GM19397 (cell line): Measurements from ENCODE around the gene TP73.

Source experiments
- ATAC-seq: cut with Tn5 transposase; IDR thresholded peaks from one replicate; pipeline ENCODE4 v1.9.1; 2021; ENCODE audit warnings: mild to moderate bottlenecking, moderate library complexity; ENCODE audit not compliant: unreplicated experiment

Gene TP73

DNA sequence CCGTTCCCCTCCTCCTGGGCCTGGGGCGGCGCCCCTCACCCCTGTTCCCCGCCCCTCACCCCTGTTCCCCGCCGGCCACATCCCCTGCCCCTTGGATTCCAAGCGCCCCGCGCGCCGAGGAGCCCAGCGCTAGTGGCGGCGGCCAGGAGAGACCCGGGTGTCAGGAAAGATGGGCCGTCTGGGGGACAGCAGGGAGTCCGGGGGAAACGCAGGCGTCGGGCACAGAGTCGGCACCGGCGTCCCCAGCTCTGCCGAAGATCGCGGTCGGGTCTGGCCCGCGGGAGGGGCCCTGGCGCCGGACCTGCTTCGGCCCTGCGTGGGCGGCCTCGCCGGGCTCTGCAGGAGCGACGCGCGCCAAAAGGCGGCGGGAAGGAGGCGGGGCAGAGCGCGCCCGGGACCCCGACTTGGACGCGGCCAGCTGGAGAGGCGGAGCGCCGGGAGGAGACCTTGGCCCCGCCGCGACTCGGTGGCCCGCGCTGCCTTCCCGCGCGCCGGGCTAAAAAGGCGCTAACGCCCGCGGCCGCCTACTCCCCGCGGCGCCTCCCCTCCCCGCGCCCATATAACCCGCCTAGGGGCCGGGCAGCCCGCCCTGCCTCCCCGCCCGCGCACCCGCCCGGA lies at the start of gene TP73:
Gene TP73 (plus strand): TSS at position 587 of the 618 bp plus-strand sequence. CDS start 29,850 bp downstream, outside the sequence.
- ATAC-seq = no peak

DNA sequence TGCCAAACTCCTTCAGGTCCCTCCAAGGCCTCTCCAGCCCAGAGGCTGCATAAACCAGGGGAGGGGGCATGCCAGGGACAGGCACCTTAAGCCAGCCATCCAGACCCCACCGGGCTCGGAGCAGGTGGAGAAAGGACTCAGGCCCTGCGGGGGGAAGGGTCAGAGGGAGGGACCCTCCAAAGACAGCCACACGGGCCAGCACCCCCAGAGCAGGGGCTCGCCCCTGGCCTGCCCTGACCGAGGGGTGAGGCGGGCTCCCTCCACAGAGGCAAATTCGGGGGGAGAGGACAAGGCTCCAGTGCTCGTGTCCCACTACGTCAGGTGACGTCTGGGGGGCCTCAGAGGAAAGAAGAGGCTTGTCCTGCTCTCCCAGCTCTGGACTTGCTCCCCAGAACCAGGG lies 49.2 kb upstream of the TP73 start:
- no peak for ATAC-seq

- ATAC-seq = no peak
These were observed 48.5 kb upstream of the TP73 start for GRCh38 chr1:3603571-3604467.

- no peak for ATAC-seq
These were observed 47.8 kb upstream of the TP73 start for GRCh38 chr1:3604468-3604974.

DNA sequence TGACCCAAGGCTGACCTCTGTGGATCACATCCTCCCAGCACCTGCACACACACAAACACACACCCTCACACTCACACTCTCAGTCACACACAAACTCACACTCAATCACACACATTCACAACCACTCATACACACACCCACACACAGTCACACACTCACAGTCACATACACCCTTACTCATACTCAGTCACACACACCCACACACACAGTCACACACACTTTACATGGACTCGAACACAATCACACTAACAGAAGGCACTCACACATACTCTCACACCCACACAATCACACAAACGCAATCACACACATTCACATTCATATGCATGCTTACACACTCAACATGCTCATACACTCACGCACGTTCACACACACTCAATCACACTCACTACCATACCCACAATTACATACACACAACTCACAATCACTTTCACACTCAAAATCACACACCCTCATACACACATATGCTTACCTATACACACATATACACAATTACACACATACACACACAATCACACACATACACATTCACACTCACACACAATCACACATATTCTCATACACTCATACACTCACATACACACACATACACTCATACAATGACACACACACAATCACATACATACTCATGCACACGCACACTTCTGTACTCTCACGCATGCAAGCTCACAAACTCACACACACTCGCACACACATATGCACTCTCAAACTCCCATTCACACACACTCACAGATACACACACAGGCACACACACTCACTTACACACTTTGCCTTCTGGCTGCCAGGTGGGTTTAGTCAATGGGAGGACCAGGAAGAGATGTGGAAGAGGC lies 47.1 kb upstream of the TP73 start:
- ATAC-seq = no peak

GRCh38 chr1:3606779-3607702 lies 45.3 kb upstream of the TP73 start:
- no peak for ATAC-seq

GRCh38 chr1:3607703-3608065 lies 44.6 kb upstream of the TP73 start:
- no peak for ATAC-seq

GRCh38 chr1:3608154-3608553 lies 44.2 kb upstream of the TP73 start:
- no peak for ATAC-seq

- ATAC-seq = no peak
These were observed 43.1 kb upstream of the TP73 start for GRCh38 chr1:3609016-3609768.

DNA sequence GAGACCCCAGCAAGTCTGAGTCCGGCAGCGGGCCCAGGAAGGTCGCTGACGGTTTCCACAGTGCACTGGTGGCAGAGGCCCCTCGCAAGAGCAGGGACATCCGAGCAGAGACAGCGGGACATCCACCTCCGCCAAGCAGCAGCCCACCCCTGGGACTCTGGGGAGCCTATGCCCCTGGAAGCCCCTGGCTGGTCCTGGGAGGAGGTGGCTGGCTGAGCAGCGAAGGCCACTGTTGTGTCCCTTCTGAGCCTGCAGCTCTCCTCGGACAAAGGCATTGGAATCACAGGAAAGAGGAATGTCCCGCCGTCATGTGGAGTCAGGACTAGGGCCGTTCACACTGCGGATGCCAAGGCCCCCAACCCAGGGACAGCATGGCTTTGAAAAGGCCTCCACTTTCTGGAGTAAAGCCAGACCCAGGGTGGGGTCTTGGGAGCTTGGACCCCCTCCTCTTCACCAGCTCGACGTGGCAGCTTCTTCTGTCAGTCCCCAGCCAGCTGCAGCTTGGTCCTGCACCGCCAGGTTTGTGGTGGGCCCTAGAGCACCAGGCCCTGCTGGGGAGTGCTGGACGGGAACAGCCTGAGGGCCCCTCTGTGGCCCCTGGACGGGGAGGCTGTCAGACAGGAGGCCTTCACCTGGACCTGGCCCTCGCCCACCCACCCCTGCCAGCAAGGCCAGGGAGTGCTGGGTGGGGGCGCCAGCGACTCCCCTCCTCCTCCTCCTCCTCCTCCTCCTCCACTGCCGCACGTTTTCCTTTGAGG lies 42.4 kb upstream of the TP73 start:
- no peak for ATAC-seq

- no peak for ATAC-seq
These were observed 41.7 kb upstream of the TP73 start for GRCh38 chr1:3610527-3611169.

DNA sequence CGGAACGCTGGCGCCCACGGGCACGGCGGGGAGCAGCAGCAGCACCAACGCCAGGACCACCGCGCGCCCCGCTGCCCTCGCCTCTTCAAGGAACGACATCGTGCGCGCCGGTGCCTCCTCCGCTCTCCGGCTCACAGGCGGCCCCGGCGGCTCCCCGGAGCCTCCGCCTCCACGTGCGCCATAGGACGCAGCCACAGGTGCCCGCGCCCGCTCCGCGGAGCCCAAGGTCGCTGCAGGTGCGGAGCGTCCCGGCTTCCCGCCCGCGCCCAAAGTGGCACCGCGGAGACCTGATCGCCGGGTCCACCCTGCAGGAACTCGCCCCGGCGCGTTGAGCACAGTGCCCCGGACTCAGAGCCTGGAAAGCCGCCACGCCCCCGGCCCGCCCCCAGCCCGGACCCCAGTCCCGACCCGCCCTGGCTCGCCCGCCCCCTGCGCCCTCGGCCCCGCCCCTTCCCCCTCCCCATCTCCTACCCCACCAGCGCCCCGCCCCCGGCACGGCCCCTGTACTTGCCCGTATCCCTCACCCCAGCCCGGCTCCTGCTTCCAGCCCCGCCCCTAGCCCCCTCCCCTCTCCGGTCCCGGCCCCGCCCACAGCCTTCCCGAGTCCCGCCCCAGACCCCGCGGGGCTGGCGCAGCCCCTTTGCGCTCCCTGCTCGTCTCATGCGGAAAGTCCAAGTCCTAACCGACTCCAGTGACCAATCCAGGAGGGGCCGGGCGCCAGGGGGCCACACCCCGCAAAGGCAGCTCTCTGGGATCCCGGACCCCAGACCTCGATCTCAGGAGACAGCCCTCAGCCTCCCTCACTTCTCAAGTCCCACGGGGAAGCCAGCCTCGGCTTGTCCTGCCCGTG lies 40.9 kb upstream of the TP73 start, which contains the start of gene MEGF6:
Gene MEGF6 (minus strand): TSS at position 339 of the 850 bp plus-strand sequence. CDS start 240 bp downstream, at position 99.
- ATAC-seq = no peak

DNA sequence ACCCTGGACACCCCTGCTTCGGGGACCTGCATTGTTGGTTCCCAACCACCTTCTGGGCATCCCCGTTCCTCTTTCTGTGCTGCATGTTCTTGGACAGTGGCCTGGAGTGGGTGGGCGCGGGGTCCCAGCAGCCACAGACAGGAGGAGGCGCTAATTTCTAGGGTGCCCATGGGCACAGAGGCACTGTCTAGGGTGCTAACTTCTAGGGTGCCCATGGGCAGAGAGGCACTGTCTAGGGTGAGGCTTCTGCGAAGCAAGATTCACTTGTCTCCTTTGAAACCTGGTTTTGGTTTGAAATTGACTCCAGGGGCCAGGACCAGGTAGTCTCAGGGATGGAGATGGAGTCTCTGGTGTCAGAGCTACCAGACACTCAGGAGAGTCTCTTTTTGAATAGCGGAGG lies 40.2 kb upstream of the TP73 start:
- ATAC-seq = no peak

DNA sequence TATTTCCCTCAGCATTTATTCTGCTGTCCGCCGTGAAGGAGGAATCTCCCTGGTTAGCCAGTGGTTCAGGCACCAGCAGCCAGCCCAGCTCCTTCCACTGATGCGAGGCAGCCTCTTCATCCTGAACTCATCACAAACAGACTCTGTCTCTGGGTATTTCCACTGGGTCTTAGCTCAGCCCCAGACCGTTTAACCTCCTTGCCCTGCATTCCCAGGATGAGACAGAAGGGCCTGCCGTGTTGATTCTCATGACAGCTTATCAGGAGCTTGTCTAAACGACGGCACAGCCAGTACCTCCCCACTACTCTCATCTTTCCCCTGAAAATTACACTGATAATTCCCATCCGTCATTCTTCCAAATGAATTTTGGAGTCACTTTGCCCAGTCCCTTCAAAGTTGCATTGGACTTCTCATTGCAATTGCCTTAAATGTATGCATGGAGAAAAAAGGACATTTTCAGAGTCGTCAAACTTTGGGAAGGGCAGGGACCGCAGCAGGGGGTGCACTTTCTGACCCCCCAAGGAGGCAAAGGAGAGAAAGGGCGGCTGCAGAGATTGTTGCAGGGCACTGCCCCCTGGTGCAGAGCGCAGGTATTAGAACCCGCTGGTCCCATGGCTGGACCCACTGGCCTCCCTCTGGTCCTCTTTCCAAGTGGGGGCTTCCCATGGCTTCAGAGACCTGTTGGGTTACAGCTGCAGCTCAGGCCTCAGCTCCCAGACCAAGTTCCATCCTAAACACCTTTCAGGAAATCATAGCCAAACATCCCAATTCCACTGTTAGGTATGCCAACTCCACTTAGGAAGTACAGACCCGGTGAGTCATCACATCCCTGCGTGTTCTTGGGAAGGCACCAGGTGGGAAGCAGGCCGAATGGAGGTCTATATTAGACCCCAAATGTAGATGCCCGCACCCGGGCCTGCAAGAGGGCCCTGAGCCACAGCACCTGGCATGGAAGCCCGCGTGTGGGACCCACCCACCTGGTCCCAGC lies 37.3 kb upstream of the TP73 start:
- ATAC-seq = no peak

DNA sequence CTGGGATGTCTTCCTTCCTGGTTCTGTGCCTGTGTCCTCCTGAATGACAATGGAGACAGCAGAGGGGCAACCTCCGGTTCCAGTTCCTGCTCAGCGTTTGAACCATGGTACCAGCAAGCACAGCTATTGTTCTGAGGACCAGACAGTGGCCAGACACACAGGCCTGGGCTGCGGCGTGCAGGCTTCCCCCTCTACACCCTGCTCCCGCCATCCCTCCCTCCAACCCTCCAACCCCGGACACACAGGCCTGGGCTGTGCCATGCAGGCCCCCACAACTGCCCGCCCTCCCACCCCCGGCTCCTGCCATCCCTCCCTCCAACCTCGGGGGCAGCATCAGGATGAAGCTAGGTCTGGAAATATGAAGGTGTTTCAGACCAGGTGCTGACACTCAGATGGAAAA lies 35.5 kb upstream of the TP73 start:
- no peak for ATAC-seq

DNA sequence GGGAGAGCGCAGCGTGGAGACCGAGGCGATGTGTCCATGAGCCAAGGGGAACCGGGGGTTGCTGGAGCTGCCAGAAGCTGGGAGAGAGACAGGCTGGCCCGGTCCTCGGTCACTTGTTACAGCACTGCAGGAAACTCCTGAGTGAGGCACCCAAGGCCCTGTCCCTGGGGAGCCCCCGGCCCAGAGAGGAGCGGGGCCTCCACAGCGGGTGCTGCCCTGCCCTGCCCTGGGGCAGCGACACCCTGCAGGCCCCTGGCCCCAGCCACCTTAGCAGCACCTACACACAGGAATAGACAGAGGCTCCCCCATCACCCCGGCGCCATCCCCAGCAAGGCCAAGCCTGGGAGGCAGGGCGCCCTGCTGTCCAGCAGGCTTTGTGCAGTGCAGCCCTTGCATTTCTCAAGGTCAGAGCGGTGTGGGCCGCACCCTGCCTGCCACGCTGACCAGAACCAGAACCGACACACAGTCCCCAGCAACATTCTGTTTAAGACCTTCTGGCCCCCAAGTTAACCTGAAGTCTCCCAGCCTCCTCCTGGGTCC lies 34.4 kb upstream of the TP73 start:
- ATAC-seq = no peak
